Fibroblast of villous mesenchyme (primary cell): ENCODE measurements around the gene ASF1B. TPM values are rescaled to one million over a fixed set of nuclear protein-coding genes. Genes with fewer than 3 reads are reported as not detected.

Source experiments
- DNase-seq: peaks from one replicate; pipeline ENCODE4 v3.0.0-alpha.2; 2010; ENCODE audit warnings: low read depth
- H3K4me3 ChIP-seq: 2 replicates; pipeline ENCODE4 v1.5.1; 2011; ENCODE audit warnings: low read depth, mild to moderate bottlenecking, low read length
- total RNA-seq: library from RNA; depleted of rRNA; stranded (reverse); fragments of >200 nt; gene quantifications from 2 replicates; pipeline ENCODE4 v1.2.3, GENCODE V29; 2012
- TF ChIP-seq, protein P1 (sequence below): IDR thresholded peaks from 2 replicates; pipeline ENCODE4 v1.5.1; 2012; ENCODE audit warnings: low read depth, mild to moderate bottlenecking, low read length; ENCODE audit not compliant: insufficient read depth

ASF1B gene
- total RNA-seq, 1 donor, result 8.2 TPM

- TF ChIP-seq, protein P1, sequence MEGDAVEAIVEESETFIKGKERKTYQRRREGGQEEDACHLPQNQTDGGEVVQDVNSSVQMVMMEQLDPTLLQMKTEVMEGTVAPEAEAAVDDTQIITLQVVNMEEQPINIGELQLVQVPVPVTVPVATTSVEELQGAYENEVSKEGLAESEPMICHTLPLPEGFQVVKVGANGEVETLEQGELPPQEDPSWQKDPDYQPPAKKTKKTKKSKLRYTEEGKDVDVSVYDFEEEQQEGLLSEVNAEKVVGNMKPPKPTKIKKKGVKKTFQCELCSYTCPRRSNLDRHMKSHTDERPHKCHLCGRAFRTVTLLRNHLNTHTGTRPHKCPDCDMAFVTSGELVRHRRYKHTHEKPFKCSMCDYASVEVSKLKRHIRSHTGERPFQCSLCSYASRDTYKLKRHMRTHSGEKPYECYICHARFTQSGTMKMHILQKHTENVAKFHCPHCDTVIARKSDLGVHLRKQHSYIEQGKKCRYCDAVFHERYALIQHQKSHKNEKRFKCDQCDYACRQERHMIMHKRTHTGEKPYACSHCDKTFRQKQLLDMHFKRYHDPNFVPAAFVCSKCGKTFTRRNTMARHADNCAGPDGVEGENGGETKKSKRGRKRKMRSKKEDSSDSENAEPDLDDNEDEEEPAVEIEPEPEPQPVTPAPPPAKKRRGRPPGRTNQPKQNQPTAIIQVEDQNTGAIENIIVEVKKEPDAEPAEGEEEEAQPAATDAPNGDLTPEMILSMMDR, result no peak
- no peak for DNase-seq
- H3K4me3 ChIP-seq, result no peak overlapping the region
Measured at GRCh38 chr19:14175351-14175792, 39.0 kb upstream of the ASF1B start.

GRCh38 chr19:14174883-14175282 lies 38.5 kb upstream of the ASF1B start:
- H3K4me3 ChIP-seq, result no peak overlapping the region
- TF ChIP-seq, protein P1, result no peak
- DNase-seq, result no peak

DNA sequence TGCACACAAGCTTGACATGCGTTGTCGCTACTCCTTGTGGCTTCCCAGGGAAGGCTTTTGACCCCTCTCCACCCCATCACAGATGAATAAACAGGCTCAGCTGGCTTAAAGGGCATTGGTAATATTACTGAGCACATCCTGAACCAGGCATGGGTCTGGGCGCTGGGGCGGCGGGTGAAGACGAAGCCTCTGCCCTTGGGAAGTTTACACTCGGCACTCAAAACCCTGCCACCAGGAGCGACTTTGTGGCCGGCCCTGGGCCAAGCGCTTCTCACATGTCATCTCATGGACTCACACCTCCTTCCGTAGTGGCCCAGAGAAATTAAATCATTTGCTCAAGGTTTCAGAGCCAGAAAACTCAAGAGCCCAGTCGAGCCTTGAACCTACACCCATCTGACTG lies 32.6 kb upstream of the ASF1B start:
- TF ChIP-seq, protein P1, result no peak
- no peak overlapping the region for H3K4me3 ChIP-seq
- no peak for DNase-seq

DNA sequence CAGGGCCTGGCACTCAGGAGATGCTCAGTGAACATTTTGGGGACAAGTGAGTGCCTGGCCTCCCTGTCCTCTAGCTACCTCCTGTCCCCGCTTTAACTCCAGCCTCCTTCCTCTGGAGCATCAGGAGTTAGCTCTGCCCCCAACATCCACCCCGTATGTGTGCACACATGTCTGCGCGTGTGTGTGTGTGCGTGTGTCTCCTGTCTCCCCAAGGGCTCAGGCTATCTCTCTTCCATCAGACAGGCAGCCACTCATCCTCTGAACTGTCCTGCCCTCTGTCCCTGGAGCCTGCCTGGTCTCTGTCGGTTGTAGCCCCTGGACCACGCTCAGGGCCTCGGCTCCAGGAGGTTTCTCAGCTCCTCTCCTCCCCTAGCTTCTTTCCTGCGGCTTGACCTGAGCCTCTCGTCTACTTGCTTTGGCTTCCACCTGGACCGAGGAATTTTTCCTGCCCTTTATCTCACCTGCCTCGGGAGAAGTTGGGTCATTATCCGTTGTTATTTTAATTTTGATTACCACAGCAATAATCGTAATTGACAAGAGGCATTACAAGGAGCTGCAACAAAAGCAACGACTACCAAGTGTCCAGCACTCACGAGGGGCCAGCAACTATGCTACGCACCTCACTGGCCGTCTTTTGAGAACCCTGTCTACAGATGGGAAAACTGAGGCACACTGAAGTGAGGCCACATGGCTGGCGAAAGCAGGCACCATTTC lies 32.0 kb upstream of the ASF1B start:
- DNase-seq, result no peak
- H3K4me3 ChIP-seq, result no peak overlapping the region
- TF ChIP-seq, protein P1, result no peak

GRCh38 chr19:14167576-14168138 lies 31.3 kb upstream of the ASF1B start:
- TF ChIP-seq, protein P1, result no peak
- no peak for DNase-seq
- no peak overlapping the region for H3K4me3 ChIP-seq

- no peak for DNase-seq
- H3K4me3 ChIP-seq, result no peak overlapping the region
- TF ChIP-seq, protein P1, result no peak
Measured at GRCh38 chr19:14166999-14167575, 30.7 kb upstream of the ASF1B start.
